ENCODE measurements around the gene TGM1. TPM values are rescaled to one million over a fixed set of nuclear protein-coding genes. Genes with fewer than 3 reads are reported as not detected.
A peak's percentile ranks its signal among the peaks of the same experiment; 100 is the strongest.

The TGM1 gene
- total RNA-seq, 1 donor from 2014 or later: 4.1 TPM

- peaks cover 43% of the 10 kb centered on the region for H3K36me3 Mint-ChIP-seq (ENCODE audit: low read depth)
- peak within 1 kb of the TSS; percentile 94 for H3K4me3 Mint-ChIP-seq
- H3K9me3 Mint-ChIP-seq: no peaks in the 10 kb centered on the region
- H3K4me1 Mint-ChIP-seq (ENCODE audit: low read depth): peaks cover 44% of the 10 kb centered on the region
- H3K27me3 Mint-ChIP-seq (ENCODE audit: insufficient read depth): no peaks in the 10 kb centered on the region
- peak; percentile 90 for DNase-seq (ENCODE audit: low spot score)
- H3K27ac Mint-ChIP-seq: peak within 1 kb of the TSS; percentile 96
- intact Hi-C loops (cut with micrococcal nuclease): loop anchor here (1.0 to 2.0 kb wide), 6 partner anchors 9 to 184 kb away; partner anchors contain the start of genes EMC9, IRF9 and RABGGTA
These were observed 36.5 kb upstream of the TGM1 start, which contains the start of the genes DHRS1 and NOP9 for GRCh38 chr14:24299255-24300191. Gene DHRS1 (minus strand): TSS chr14:24299780. CDS start chr14:24299106, 674 bp downstream. Gene NOP9 (plus strand): TSS chr14:24299850. CDS start chr14:24299955, 105 bp downstream.

- H3K27ac Mint-ChIP-seq: peak overlapping the region; percentile 96
- H3K4me3 Mint-ChIP-seq: peak overlapping the region; percentile 94
- peaks cover 44% of the 10 kb centered on the region for H3K4me1 Mint-ChIP-seq (ENCODE audit: low read depth)
- H3K36me3 Mint-ChIP-seq (ENCODE audit: low read depth): peaks cover 39% of the 10 kb centered on the region
- no peak for DNase-seq (ENCODE audit: low spot score)
- intact Hi-C loops (cut with micrococcal nuclease): loop anchor here (1.0 to 2.0 kb wide), 6 partner anchors 9 to 184 kb away; partner anchors contain the start of genes EMC9, IRF9 and RABGGTA
- H3K27me3 Mint-ChIP-seq (ENCODE audit: insufficient read depth): no peaks in the 10 kb centered on the region
- no peaks in the 10 kb centered on the region for H3K9me3 Mint-ChIP-seq
These were observed 35.9 kb upstream of the TGM1 start for GRCh38 chr14:24298892-24299254.

- Mint-ChIP-seq H3K27ac (peak overlapping the region; percentile 83), H3K36me3 (ENCODE audit: low read depth) (peaks cover 37% of the 10 kb centered on the region), H3K4me1 (ENCODE audit: low read depth) (peaks cover 44% of the 10 kb centered on the region), H3K9me3 (no peaks in the 10 kb centered on the region), H3K4me3 (peak overlapping the region; percentile 4), H3K27me3 (ENCODE audit: insufficient read depth) (peaks cover 3% of the 10 kb centered on the region)
- DNase-seq (ENCODE audit: low spot score): no peak
- intact Hi-C loops (cut with micrococcal nuclease): loop anchor here (1.0 kb wide), 4 partner anchors 8 to 81 kb away; partner anchors contain the start of genes GMPR2, MDP1 and NEDD8
These were observed 34.4 kb upstream of the TGM1 start for GRCh38 chr14:24297190-24297964.

GRCh38 chr14:24296341-24297157 is 33.6 kb upstream of the TGM1 start:
- no peak overlapping the region for H3K4me3 Mint-ChIP-seq
- peak; percentile 66 for DNase-seq (ENCODE audit: low spot score)
- H3K9me3 Mint-ChIP-seq: no peaks in the 10 kb centered on the region
- H3K4me1 Mint-ChIP-seq (ENCODE audit: low read depth): peaks cover 44% of the 10 kb centered on the region
- H3K27me3 Mint-ChIP-seq (ENCODE audit: insufficient read depth): peaks cover 3% of the 10 kb centered on the region
- peaks cover 34% of the 10 kb centered on the region for H3K36me3 Mint-ChIP-seq (ENCODE audit: low read depth)
- peak overlapping the region; percentile 83 for H3K27ac Mint-ChIP-seq
- intact Hi-C loops (cut with micrococcal nuclease): loop anchor here (1.0 kb wide), 6 partner anchors 7 to 282 kb away; partner anchors contain the start of genes GMPR2, MDP1 and NEDD8

GRCh38 chr14:24293525-24293924 is 30.5 kb upstream of the TGM1 start:
- intact Hi-C loops (cut with micrococcal nuclease): no loop called here
- H3K9me3 Mint-ChIP-seq: no peaks in the 10 kb centered on the region
- peaks cover 40% of the 10 kb centered on the region for H3K4me1 Mint-ChIP-seq (ENCODE audit: low read depth)
- H3K36me3 Mint-ChIP-seq (ENCODE audit: low read depth): peaks cover 41% of the 10 kb centered on the region
- no peak overlapping the region for H3K27ac Mint-ChIP-seq
- H3K4me3 Mint-ChIP-seq: no peak overlapping the region
- peaks cover 5% of the 10 kb centered on the region for H3K27me3 Mint-ChIP-seq (ENCODE audit: insufficient read depth)
- no peak for DNase-seq (ENCODE audit: low spot score)

- no peak overlapping the region for H3K4me3 Mint-ChIP-seq
- H3K4me1 Mint-ChIP-seq (ENCODE audit: low read depth): peaks cover 41% of the 10 kb centered on the region
- no peak for DNase-seq (ENCODE audit: low spot score)
- no peaks in the 10 kb centered on the region for H3K9me3 Mint-ChIP-seq
- H3K36me3 Mint-ChIP-seq (ENCODE audit: low read depth): peaks cover 41% of the 10 kb centered on the region
- peaks cover 8% of the 10 kb centered on the region for H3K27me3 Mint-ChIP-seq (ENCODE audit: insufficient read depth)
- no peak overlapping the region for H3K27ac Mint-ChIP-seq
- intact Hi-C loops (cut with micrococcal nuclease): no loop called here
These were observed 29.3 kb upstream of the TGM1 start for GRCh38 chr14:24292118-24292807.

GRCh38 chr14:24291446-24292117 is 28.6 kb upstream of the TGM1 start:
- DNase-seq (ENCODE audit: low spot score): no peak
- Mint-ChIP-seq H3K9me3 (no peaks in the 10 kb centered on the region), H3K36me3 (ENCODE audit: low read depth) (peaks cover 39% of the 10 kb centered on the region), H3K4me1 (ENCODE audit: low read depth) (peaks cover 34% of the 10 kb centered on the region), H3K27ac (no peak overlapping the region), H3K27me3 (ENCODE audit: insufficient read depth) (peaks cover 10% of the 10 kb centered on the region), H3K4me3 (no peak overlapping the region)
- intact Hi-C loops (cut with micrococcal nuclease): no loop called here

GRCh38 chr14:24290746-24291145 is 27.8 kb upstream of the TGM1 start:
- Mint-ChIP-seq H3K27ac (no peak overlapping the region), H3K36me3 (ENCODE audit: low read depth) (peaks cover 32% of the 10 kb centered on the region), H3K9me3 (no peaks in the 10 kb centered on the region), H3K27me3 (ENCODE audit: insufficient read depth) (peaks cover 13% of the 10 kb centered on the region), H3K4me1 (ENCODE audit: low read depth) (peaks cover 26% of the 10 kb centered on the region), H3K4me3 (no peak overlapping the region)
- DNase-seq (ENCODE audit: low spot score): no peak
- intact Hi-C loops (cut with micrococcal nuclease): no loop called here

- H3K27ac Mint-ChIP-seq: no peak overlapping the region
- H3K4me3 Mint-ChIP-seq: no peak overlapping the region
- DNase-seq (ENCODE audit: low spot score): peak; percentile 44
- peaks cover 14% of the 10 kb centered on the region for H3K27me3 Mint-ChIP-seq (ENCODE audit: insufficient read depth)
- no peaks in the 10 kb centered on the region for H3K9me3 Mint-ChIP-seq
- peaks cover 26% of the 10 kb centered on the region for H3K36me3 Mint-ChIP-seq (ENCODE audit: low read depth)
- peaks cover 25% of the 10 kb centered on the region for H3K4me1 Mint-ChIP-seq (ENCODE audit: low read depth)
- intact Hi-C loops (cut with micrococcal nuclease): loop anchor here (1.0 to 2.0 kb wide), 4 partner anchors 8 to 47 kb away; partner anchors contain the start of gene TINF2
These were observed 26.8 kb upstream of the TGM1 start for GRCh38 chr14:24289649-24290280.

- no peak for DNase-seq (ENCODE audit: low spot score)
- no peak overlapping the region for H3K27ac Mint-ChIP-seq
- H3K4me1 Mint-ChIP-seq (ENCODE audit: low read depth): peaks cover 25% of the 10 kb centered on the region
- peaks cover 16% of the 10 kb centered on the region for H3K27me3 Mint-ChIP-seq (ENCODE audit: insufficient read depth)
- peaks cover 13% of the 10 kb centered on the region for H3K36me3 Mint-ChIP-seq (ENCODE audit: low read depth)
- no peak overlapping the region for H3K4me3 Mint-ChIP-seq
- H3K9me3 Mint-ChIP-seq: no peaks in the 10 kb centered on the region
- intact Hi-C loops (cut with micrococcal nuclease): no loop called here
These were observed 24.0 kb upstream of the TGM1 start for GRCh38 chr14:24286996-24287395.

GRCh38 chr14:24285351-24285750 is 22.4 kb upstream of the TGM1 start:
- Mint-ChIP-seq H3K27ac (no peak overlapping the region), H3K27me3 (ENCODE audit: insufficient read depth) (peaks cover 14% of the 10 kb centered on the region), H3K36me3 (ENCODE audit: low read depth) (peaks cover 2% of the 10 kb centered on the region), H3K9me3 (no peaks in the 10 kb centered on the region), H3K4me3 (no peak overlapping the region), H3K4me1 (ENCODE audit: low read depth) (peaks cover 21% of the 10 kb centered on the region)
- DNase-seq (ENCODE audit: low spot score): no peak
- intact Hi-C loops (cut with micrococcal nuclease): no loop called here

All from activated T-helper 1 cell treated with anti-CD3 and anti-CD28 coated beads, Interleukin-12 subunit alpha, Interleukin-12 subunit beta, Interleukin-2, Interleukin-4 antibody, amounts not matched to agents 30 ng/mL and 10 ng/mL and 1 ng/mL, durations not matched to agents 14 hours and 24 hours and 36 hours (primary cell).